Activated B cell treated with CpG ODN at 0.5 μM for 24 hours (primary cell): ENCODE measurements around the gene FCGBP. TPM values are rescaled to one million over a fixed set of nuclear protein-coding genes. Genes with fewer than 3 reads are reported as not detected.
"Not testable (repeated sequence)": the region's sequence is repeated elsewhere in the genome, so short reads cannot be mapped to it uniquely, and the experiment has no call there.

Source experiments
- ATAC-seq: fragments of 200-7000 bp; cut with Tn5 transposase; one replicate; pipeline ENCODE4 v1.10.0; 2021; ENCODE audit warnings: low read depth, mild to moderate bottlenecking, moderate library complexity
- CTCF ChIA-PET: fragments of 350-600 bp; sonication (Branson Sonifier 250); formaldehyde crosslinking; loops from one replicate; lab custom pipeline; 2021; ENCODE audit warnings: antibody characterized with exemption; lab: Charles Lee
- POLR2A ChIA-PET: fragments of 350-600 bp; sonication (Branson Sonifier 250); formaldehyde crosslinking; loops from one replicate; lab custom pipeline; 2021; ENCODE audit warnings: antibody characterized with exemption; lab: Charles Lee
- DNase-seq: peaks from one replicate; pipeline ENCODE4 v3.0.0; 2022
- H3K27ac Mint-ChIP-seq: one replicate; pipeline ENCODE4 v1.8.0; 2020; ENCODE audit warnings: mixed read lengths
- H3K27me3 Mint-ChIP-seq: one replicate; pipeline ENCODE4 v1.8.0; 2021; ENCODE audit warnings: mixed read lengths
- H3K36me3 Mint-ChIP-seq: one replicate; pipeline ENCODE4 v1.8.0; 2021; ENCODE audit warnings: low read depth, mixed read lengths
- H3K4me1 Mint-ChIP-seq: one replicate; pipeline ENCODE4 v1.8.0; 2021; ENCODE audit warnings: mixed read lengths
- H3K4me3 Mint-ChIP-seq: one replicate; pipeline ENCODE4 v1.8.0; 2020; ENCODE audit warnings: mild to moderate bottlenecking, mixed read lengths
- H3K9me3 Mint-ChIP-seq: one replicate; pipeline ENCODE4 v1.8.0; 2020; ENCODE audit warnings: mixed read lengths
- intact Hi-C: fragments of 100-400 bp; cut with micrococcal nuclease; formaldehyde crosslinking; loops from one replicate; pipeline ENCODE4 v1.15.1; 2024
- total RNA-seq: library from RNA; stranded (reverse); gene quantifications from 2 replicates; pipeline ENCODE4 v1.2.3, GENCODE V29; 2022
- TF ChIP-seq, protein P1 (sequence below): fragments of 200-600 bp; IDR thresholded peaks from one replicate; pipeline ENCODE4 v1.8.0; 2022; ENCODE audit warnings: antibody characterized with exemption, mild to moderate bottlenecking

The FCGBP gene
- total RNA-seq, 1 donor from 2014 or later = 6.1 TPM

DNA sequence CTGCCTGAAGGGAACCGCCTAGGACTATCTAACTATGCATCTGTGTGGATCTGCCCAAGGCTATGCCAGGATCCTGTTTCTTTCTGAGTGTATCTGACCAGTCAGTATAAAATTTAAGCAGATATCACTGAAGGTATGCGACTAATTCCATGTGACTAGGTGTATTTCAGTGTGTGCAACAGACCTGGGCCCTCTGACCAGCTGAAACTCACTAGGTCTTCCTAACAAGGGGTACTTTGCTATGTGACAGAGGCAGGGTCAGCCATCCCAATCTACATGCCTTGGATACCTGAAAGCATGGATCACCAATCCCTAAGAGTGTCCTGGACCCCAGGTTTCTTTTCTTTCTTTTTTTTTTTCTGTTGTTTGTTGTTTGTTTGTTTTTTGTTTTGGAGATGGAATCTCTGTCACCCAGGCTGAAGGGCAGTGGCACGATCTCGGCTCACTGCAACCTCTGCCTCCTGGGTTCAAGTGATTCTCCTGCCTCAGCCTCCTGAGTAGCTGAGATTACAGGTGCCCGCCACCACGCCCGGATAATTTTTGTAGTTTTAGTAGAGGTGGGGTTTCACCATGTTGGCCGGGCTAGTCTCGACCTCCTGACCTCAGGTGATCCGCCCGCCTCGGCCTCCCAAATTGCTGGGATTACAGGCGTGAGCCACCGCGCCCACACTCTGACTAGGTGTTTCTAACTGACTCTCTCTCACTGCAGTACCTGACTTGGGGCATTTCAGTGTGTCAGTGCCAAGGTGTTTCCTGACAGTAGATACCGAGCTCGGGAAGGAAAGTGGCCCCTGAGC lies 43.5 kb downstream of the FCGBP start:
- TF ChIP-seq, protein P1, sequence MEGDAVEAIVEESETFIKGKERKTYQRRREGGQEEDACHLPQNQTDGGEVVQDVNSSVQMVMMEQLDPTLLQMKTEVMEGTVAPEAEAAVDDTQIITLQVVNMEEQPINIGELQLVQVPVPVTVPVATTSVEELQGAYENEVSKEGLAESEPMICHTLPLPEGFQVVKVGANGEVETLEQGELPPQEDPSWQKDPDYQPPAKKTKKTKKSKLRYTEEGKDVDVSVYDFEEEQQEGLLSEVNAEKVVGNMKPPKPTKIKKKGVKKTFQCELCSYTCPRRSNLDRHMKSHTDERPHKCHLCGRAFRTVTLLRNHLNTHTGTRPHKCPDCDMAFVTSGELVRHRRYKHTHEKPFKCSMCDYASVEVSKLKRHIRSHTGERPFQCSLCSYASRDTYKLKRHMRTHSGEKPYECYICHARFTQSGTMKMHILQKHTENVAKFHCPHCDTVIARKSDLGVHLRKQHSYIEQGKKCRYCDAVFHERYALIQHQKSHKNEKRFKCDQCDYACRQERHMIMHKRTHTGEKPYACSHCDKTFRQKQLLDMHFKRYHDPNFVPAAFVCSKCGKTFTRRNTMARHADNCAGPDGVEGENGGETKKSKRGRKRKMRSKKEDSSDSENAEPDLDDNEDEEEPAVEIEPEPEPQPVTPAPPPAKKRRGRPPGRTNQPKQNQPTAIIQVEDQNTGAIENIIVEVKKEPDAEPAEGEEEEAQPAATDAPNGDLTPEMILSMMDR = no peak
- Mint-ChIP-seq H3K36me3 (no peaks in the 10 kb centered on the region), H3K4me1 (no peaks in the 10 kb centered on the region), H3K4me3 (no peak overlapping the region), H3K27ac (no peak overlapping the region), H3K9me3 (no peaks in the 10 kb centered on the region), H3K27me3 (no peaks in the 10 kb centered on the region)
- CTCF ChIA-PET = no interaction called here
- POLR2A ChIA-PET = interaction anchor here (0.7 to 1.1 kb wide), 3 partner anchors 42 to 1660 kb away, joined by 3 to 5 read pairs (median 4); partner anchors contain the start of gene PSMC4
- DNase-seq (no peak), ATAC-seq (no peak)
- intact Hi-C loops = loop anchor here (5.0 kb wide), 1 partner anchor 81 kb away; the partner anchor contains the start of gene PSMC4

DNA sequence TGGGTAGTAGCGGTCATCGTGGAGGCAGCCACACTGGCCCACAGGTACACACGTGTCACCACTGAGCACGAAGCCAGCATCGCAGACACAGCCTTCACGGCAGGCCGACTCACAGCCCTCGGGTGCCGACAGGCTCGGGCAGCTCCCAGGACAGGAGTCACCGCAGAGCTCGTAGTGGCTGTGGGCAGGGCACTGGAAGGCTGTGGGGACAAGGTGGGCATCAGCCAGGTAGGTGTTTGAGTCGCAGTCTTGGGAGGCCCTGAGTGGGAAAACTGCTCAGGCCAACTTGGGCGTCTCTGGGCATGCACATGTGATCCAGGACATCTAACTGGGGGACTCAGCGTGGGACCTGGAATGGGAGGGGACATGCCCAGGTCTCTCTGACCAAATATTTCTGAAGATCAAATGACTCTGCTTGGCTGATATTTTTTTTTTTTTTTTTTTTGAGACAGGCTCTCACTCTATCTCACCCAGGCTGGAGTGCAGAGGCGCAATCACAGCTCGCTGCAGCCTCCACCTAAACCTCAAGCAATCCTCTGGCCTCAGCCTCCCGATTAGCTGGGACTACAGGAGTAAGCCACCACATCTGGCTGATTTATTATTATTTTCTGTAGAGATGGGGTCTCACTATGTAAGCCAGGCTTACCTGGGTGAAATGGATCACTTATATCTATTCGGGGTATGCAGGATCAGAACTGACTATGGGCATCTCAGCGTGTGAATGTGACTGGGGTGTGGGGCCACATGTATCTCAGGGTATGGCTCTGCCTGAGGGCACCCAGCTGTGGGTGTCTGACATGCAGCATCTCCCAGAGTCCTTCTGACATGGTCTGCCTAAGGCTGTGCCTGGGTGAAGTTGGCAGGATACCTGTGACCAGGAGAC lies 44.3 kb downstream of the FCGBP start:
- not testable (repeated sequence) for H3K36me3 Mint-ChIP-seq
- intact Hi-C loops = loop anchor here (5.0 kb wide), 1 partner anchor 82 kb away; the partner anchor contains the start of gene PSMC4

DNA sequence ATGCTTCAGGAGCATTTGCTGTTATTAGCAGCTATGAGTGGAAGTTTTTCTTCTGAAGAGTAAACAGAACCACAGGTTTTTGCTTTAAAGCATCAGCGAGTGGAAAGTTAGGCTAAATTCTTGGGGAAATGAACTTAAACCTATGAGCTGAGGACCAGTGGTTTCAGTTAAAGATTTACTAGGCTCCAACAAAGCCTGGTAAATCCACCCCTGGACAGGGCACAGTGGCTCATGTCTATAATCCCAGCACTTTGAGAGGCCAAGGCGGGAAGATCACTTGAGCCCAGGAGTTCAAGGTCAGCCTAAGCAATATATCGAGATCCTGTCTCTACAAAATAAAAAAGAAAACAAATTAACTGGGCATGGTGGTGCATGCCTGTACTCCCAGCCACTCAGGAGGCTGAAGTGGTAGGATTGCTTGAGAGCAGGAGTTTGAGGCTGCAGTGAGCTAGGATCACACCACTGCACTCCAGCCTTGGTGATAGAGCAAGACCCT lies 46.9 kb downstream of the FCGBP start:
- H3K27me3 Mint-ChIP-seq, H3K4me1 Mint-ChIP-seq, H3K27ac Mint-ChIP-seq, POLR2A ChIA-PET, DNase-seq, H3K4me3 Mint-ChIP-seq, CTCF ChIA-PET, H3K36me3 Mint-ChIP-seq, intact Hi-C loops, H3K9me3 Mint-ChIP-seq, ATAC-seq: not testable (repeated sequence)

More for the DNA sequence above, 44.3 kb downstream of the FCGBP start:
- H3K27ac Mint-ChIP-seq, H3K27me3 Mint-ChIP-seq, ATAC-seq, DNase-seq, POLR2A ChIA-PET, H3K4me3 Mint-ChIP-seq, H3K9me3 Mint-ChIP-seq, CTCF ChIA-PET, H3K4me1 Mint-ChIP-seq: not testable (repeated sequence)

DNA sequence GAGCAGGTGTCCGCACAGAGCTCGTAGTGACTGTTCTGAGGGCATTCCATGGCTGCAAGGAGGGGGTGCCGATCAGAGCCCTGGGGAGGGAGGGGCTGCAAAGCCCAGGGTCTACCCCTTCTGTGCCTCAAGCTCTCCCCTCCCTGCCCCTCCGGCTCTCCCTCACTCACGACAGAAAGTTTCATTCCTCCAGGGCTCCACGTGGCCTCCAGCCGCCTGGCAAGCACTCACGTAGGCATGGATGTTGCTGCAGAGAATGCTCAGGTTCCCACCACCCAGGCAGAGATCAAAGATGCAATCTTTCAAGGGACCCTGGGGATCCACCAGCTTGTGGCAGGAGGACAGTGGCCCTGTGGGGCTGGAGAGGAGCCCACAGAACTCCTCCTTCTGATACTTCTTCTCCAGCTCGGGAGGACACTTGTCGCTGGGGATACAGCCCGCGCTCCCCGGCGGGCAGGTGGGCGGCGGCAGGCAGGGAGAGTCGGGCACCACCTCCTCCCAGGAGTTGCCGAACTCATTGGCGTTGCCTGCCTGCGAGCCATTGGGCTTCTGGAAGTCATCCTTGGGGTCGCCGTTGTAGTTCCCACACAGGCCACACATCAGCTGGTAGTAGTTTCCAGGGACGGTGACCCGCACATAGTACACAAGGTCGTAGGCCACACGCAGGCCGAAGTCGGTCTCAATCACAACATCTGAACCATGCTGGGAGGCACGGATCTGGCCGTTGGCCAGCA lies 48.4 kb downstream of the FCGBP start:
- ATAC-seq, intact Hi-C loops, POLR2A ChIA-PET, H3K27ac Mint-ChIP-seq, H3K4me3 Mint-ChIP-seq, H3K4me1 Mint-ChIP-seq, CTCF ChIA-PET, DNase-seq, H3K9me3 Mint-ChIP-seq, H3K36me3 Mint-ChIP-seq, H3K27me3 Mint-ChIP-seq: not testable (repeated sequence)

DNA sequence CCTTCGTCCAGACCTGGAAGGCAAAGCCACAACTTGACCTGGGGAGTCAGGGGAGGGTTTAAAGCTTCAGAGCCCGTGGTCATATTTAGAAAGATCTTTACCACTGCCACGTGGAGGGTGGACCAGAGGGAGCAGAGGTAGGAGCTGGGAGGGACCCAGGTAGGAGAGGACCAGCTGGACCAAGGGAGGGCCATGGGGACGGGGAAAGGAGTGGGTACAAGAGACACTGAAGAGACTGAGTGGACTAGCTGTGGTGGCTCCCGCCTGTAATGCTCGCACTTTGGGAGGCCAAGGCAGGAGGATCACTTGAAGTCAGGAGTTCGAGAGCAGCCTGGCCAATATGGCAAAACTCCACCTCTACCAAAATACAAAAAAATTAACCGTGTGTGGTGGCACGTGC lies 49.7 kb downstream of the FCGBP start:
- intact Hi-C loops, H3K4me3 Mint-ChIP-seq, DNase-seq: not testable (repeated sequence)

More for the DNA sequence above, 49.7 kb downstream of the FCGBP start:
- POLR2A ChIA-PET, H3K27me3 Mint-ChIP-seq, H3K4me1 Mint-ChIP-seq, H3K9me3 Mint-ChIP-seq, H3K27ac Mint-ChIP-seq, ATAC-seq, CTCF ChIA-PET, H3K36me3 Mint-ChIP-seq: not testable (repeated sequence)

Other genes starting within 250 kb of the FCGBP start
- not detected in 2 replicates for gene LGALS14, start 230.2 kb downstream of the FCGBP start, total RNA-seq
- not detected in 2 replicates for gene CLC, start 196.6 kb downstream of the FCGBP start, total RNA-seq
- not detected in 2 replicates for gene LEUTX, start 155.8 kb downstream of the FCGBP start, total RNA-seq
- gene DYRK1B, start 100.5 kb downstream of the FCGBP start, total RNA-seq = 16.9 and 17.2 TPM in 2 replicates
- 420 and 482 TPM in 2 replicates for gene FBL, start 88.3 kb downstream of the FCGBP start, total RNA-seq
- 109 and 115 TPM in 2 replicates for gene PSMC4, start 36.5 kb upstream of the FCGBP start, total RNA-seq
- 5.8 and 11.6 TPM in 2 replicates for gene ZNF546, start 62.4 kb upstream of the FCGBP start, total RNA-seq
- gene ZNF780B, start 121.6 kb upstream of the FCGBP start, total RNA-seq = 36.4 and 51.1 TPM in 2 replicates
- gene ZNF780A, start 156.3 kb upstream of the FCGBP start, total RNA-seq = 23.8 and 25.5 TPM in 2 replicates